GM12892 (cell line): Measurements from ENCODE around the gene ABLIM2.

Experiments
- DNase-seq: peaks from one replicate; pipeline ENCODE4 v3.0.0; 2011; ENCODE audit not compliant: insufficient read length
- FAIRE-seq: peaks from 2 replicates; lab custom pipeline; 2011; peaks lifted over from hg19 to GRCh38; lab: Jason Lieb, UNC
- POLR2A ChIP-seq: IDR thresholded peaks from 2 replicates; pipeline ENCODE4 v1.6.1; 2011; ENCODE audit warnings: low read depth, low read length, control low read depth
- POLR2AphosphoS5 ChIP-seq: IDR thresholded peaks from 2 replicates; pipeline ENCODE4 v1.6.1; 2011; ENCODE audit warnings: low read depth, low read length, control low read depth
- TAF1 ChIP-seq: IDR thresholded peaks from 2 replicates; pipeline ENCODE4 v1.6.1; 2011; ENCODE audit warnings: low read depth, mild to moderate bottlenecking, control low read depth, low read length, borderline replicate concordance

The ABLIM2 gene

DNA sequence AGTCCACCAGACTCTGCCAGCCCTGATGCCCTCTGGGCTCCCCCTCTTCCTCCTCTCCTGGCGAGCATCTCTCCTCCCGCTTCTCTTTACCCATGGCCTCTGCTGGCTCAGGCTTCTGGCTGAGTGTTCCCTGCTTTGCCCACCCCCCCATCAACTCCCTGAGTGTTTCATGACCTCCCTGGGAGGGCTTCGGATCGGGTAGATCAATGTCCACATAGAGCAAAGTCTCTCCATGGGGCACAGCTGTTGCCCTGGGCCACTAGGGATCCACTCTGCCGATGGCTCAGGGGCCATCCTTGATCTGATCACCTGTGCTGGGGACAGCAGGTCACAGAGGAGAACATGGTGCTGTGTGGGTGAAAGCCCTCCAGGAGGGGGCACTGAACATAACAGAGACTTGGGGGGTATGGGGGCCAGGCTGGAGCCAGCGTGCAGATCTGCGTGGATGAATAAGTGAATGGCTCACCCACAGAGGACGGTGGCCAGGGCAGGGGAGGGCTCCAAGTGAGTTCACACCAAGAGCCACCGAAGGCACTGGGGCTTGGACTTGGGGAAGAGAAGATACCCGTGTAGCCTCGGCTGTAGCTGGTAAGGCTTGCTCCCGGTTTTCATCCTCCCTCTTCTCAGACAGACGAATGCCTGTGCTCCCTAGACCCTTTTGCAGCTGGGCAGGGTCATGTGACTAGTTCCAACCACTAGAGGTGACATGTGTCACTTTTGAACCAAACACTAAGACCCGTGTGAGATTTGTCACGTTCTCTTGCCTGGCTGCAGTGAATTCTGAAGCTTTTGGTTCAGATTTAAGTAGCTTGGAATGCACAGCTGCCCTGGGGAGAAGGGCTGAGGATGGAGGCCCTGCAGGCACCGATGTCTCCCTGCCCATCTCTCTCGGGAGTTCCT, 195.8 kb downstream of the ABLIM2 start:
- no peak for DNase-seq
- no peak for FAIRE-seq
- no peak for TF ChIP-seq TAF1

DNA sequence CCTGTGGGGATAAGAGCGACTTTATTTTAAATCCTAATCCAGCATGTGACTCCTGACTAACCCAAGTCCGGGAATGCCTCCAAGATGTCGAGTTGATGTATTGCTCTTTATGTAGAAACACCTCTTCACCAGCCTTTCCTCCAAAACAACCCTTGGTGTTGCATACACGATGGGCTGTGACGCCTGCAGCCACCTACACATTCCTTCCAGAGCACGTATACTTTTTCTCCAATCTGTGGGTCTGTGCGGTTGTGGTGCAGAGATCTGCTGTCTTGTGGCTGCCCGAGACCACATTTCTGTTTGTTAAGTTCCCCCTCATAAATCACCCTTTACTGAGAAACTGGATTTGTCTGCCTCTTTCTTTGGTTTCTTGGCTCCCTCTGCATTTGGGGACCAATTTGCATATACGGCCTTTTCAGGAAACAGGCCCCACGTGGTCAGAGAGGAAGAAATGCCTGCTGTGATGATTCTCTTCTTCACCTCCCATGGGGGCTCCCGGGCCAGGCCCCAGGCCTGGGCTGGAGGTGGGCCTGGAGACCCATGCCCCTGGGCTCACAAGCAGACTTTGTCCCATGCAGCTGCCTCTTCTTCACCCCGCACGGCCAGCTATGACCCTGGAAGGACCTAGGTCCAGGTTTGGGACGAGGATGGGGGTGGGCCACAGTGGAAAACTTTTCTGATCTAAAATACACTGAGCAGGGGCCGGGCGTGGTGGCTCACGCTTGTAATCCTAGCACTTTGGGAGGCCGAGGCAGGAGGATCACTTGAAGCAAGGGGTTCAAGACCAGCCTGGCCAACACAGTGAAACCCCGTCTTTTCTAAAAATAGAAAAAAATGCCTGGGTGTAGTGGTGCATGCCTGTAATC, 197.6 kb downstream of the ABLIM2 start:
- TF ChIP-seq POLR2A (no peak), POLR2AphosphoS5 (no peak), TAF1 (no peak)
- FAIRE-seq (peak; percentile 93), DNase-seq (no peak)

DNA sequence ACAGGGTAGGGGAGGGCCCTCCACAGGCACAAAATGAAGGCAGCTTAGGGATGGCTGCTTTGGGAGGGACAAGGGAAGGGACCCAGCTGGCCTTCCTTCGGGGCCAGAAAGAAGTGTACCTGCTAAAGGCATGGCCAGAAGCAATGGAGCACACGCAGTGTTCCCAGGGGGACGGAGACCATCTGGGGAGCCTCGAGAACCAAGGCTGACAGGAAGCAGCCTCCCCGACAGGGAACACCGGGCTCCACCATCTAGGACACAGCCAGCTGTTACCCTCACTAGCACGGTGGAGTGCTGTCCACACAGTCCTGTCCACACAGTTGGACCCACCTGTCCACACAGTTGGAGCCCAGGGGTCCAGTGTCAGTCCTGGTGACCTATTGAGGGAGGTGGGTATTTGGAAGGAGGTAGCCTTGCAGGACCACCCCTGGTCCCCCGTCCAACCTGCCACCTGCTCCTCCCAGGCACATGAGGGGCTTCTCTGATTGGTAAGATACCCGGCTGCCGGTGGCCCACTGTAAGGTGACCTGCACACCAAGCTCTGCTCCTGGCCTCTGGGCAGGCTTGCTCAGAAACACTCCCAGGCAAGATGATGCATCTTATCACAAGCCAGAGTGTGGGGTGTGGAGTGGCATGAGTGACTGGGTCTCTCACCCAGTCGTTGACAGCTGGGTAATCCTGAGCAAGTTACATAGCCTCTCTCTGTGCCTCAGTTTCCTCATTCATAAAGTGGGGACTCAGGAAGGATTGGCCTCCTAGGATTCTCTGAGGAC, 198.4 kb downstream of the ABLIM2 start:
- FAIRE-seq (no peak), DNase-seq (no peak)
- TF ChIP-seq POLR2A (no peak), TAF1 (no peak), POLR2AphosphoS5 (no peak)

DNA sequence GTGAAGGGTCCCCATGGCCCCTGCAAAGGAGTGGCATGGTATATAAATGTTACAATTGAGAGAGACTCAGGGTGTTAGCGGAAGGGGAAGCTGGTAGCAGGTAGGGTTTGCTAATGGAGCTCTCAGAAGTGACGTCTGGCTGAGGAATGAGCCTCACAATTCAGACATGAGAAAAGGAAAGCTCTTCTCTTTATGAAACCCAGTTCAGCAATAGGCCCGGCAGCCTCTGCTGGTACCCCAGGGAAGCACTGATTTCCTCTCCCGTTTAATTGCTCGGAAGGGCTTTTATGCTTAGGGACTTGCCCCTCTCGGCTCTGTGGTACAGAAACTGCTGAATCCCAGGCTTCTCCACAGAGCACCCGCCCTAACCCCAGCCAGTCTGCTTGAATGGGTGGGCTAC, 199.5 kb downstream of the ABLIM2 start:
- FAIRE-seq (no peak), DNase-seq (no peak)
- no peak for TF ChIP-seq POLR2AphosphoS5
- no peak for TF ChIP-seq TAF1
- TF ChIP-seq POLR2A = no peak

DNA sequence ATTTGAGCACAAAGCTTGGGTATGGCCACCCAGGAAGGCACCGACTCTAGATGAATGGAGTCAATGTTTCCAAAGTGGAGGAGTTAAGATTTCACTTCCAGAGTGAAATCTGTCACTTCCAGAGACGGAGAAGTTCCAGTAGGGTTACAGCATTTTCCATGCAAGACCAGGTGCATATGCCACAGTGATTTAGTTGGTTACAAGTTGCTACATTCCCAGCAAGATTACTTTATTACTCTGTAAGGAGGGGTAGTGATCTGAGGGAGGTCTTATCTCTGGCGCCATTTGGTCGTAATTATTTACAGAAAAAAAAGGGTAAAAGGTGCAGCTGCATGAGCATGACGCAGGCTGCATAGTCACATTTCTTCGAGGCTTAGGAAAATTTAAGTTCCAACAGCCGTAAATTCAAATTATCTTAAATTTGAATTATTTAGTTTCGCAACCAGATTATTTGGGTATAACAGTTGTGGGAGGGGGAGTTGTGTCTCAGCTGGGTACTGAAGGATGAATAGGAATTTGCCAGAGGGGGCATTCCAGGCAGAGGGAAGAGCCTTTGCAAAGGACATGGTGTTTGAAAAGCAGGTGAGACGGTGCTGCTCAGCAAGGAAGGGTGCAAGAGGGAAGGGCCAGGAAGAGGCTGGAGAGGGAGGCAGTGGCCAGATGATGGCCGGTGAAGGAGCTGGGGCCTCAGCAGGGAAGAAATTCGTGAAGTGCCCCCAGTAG, 201.5 kb downstream of the ABLIM2 start:
- no peak for DNase-seq
- no peak for FAIRE-seq
- TF ChIP-seq POLR2A = no peak
- TF ChIP-seq TAF1 = no peak
- TF ChIP-seq POLR2AphosphoS5 = no peak

DNA sequence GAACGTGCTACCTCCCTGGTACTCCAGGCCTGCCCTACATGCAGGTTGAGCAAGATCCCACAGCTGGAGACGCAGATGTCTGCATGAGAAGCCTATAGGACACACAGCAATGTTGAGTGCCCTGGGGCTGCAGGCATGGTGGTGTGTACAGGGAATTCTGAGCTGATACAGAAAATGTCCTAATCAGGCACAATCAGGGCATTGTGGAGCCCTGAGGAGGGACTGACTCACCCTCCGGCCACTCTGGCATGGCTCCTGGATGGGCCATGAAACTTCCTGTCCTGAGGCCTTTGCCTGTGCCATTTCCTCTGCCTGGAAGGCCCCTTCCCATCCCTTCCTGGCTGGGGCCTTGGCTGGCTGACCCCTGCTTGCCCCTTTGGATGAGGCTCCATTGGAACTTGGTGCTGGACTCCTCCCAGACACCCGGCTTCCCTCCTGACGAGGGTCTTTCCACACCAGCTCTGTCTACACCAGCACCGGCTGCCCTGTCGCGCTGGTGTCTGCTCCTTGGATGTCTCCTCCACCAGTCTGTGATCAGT, 202.3 kb downstream of the ABLIM2 start:
- DNase-seq = no peak
- no peak for FAIRE-seq
- TF ChIP-seq TAF1 (no peak), POLR2A (no peak)

DNA sequence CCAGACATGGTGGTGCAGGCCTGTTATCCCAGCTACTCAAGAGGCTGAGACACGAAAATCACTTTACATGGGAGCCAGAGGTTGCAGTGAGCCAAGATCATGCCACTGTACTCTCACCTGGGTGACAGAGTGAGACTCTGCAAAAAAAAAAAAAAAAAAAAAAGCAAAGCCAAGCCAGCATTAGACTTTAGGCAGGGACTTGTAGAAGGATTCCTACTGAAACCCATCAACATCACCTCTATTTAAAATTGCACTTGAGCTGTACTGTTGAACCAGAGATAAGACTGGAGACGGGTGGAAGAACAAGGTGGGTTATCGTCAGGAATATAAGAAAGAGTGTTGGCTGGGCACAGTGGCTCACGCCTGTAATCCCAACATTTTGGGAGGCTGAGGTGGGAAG, 203.2 kb downstream of the ABLIM2 start:
- DNase-seq = no peak
- TF ChIP-seq POLR2AphosphoS5 = no peak
- no peak for TF ChIP-seq TAF1
- TF ChIP-seq POLR2A = no peak
- no peak for FAIRE-seq

DNA sequence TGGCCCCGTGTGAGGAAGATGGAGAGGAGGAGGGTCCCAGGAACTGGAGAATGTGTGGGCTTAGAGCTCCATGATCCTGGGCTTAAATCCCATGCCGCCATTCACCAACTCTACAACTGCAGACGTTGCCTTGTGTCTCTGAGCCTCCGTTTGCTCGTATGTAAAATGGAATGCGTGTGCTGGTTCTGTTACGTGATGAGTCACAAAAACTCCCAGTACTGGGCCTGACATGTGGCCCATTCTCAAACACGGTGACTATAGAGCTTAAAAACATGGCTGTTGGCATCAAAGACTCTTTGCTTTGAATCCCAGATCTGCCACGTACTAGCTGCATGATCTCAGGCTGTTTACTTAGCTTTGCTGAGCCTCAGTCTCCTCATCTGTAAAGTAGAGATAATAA, 206.0 kb downstream of the ABLIM2 start:
- DNase-seq = no peak
- TF ChIP-seq POLR2A = no peak
- TF ChIP-seq POLR2AphosphoS5 = no peak
- TF ChIP-seq TAF1 = no peak
- FAIRE-seq = no peak

DNA sequence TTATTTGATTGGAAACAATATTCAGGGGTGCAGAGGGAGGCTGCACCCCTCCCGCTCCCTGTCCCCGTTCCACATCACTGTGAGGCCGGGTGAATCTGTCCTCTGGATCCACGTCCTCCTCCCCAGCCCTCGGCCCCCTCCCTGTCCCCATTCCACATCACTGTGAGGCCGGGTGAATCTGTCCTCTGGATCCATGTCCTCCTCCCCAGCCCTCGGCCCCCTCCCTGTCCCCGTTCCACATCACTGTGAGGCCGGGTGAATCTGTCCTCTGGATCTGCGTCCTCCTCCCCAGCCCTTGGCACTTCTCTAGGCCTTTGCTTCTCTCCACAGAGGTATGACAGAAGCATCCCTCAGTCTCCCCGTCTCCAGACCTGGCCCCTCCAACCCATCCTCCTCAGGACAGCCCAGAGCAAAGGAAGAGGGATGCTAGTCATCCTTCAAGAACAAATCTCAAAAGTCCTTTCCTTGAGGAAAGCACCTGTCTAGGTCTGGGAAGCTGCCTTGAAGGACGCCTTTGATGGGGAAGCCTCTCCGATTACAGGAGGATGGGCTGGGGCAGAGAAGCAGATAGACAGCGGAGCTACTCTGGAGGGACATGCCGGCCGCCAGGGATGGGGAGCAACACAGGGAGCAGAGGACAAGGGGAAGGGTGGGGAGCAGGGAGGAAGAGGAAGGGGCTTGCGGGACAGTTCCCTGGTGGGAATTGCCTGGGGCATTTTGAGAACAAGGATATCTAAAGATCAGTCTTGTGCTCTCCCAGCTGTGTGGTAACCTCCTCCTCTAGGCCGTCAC, 208.1 kb downstream of the ABLIM2 start:
- DNase-seq (no peak), FAIRE-seq (no peak)
- no peak for TF ChIP-seq TAF1
- TF ChIP-seq POLR2A = no peak
- no peak for TF ChIP-seq POLR2AphosphoS5

DNA sequence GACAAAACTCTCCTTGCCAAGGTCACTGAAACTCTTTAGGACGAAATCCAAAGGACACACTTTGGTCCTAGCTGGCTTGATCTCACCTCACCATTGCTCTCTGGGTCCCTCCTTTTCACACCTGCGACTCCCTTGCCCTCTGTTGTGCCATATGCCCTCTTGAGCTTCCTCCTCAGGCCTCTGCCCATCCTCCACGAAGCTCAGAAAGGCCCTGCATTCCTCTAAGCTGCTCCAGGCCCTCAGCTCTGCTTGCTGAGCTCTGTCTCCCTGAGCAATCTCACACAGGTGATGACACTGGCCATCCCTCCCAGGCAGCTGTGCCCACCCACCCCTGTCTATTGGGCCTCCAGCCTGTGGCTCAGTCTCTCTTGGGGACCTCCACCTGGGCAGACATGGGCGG, 208.9 kb downstream of the ABLIM2 start:
- FAIRE-seq (no peak), DNase-seq (no peak)
- TF ChIP-seq TAF1 (no peak), POLR2AphosphoS5 (no peak), POLR2A (no peak)
